ENCODE results near the gene PLGRKT.
A peak's percentile ranks its signal among the peaks of the same experiment; 100 is the strongest.
"Not testable (repeated sequence)": the region's sequence is repeated elsewhere in the genome, so short reads cannot be mapped to it uniquely, and the experiment has no call there.

PLGRKT gene

GRCh38 chr9:5450359-5451091, 12.8 kb upstream of the PLGRKT start, which contains the start of gene CD274:
Gene CD274, plus strand, starts transcription at chr9:5450542. Its CDS starts 5,572 bp downstream, at chr9:5456114.
- DNase-seq, result peak; percentile 87

- no peak for DNase-seq
Observed at GRCh38 chr9:5449521-5450358, 12.0 kb upstream of the PLGRKT start.

- no peak for DNase-seq
Observed at GRCh38 chr9:5448461-5449435, 11.0 kb upstream of the PLGRKT start.

GRCh38 chr9:5448016-5448415, 10.3 kb upstream of the PLGRKT start:
- DNase-seq, result no peak

- DNase-seq, result no peak
Observed at GRCh38 chr9:5447337-5447736, 9.6 kb upstream of the PLGRKT start.

- no peak for DNase-seq
Observed at GRCh38 chr9:5446451-5447236, 8.9 kb upstream of the PLGRKT start.

GRCh38 chr9:5445886-5446285, 8.2 kb upstream of the PLGRKT start:
- no peak for DNase-seq

- not testable (repeated sequence) for DNase-seq
Observed at GRCh38 chr9:5445096-5445495, 7.4 kb upstream of the PLGRKT start.

GRCh38 chr9:5443850-5444249, 6.1 kb upstream of the PLGRKT start:
- DNase-seq, result no peak

- DNase-seq, result peak; percentile 27
Observed at GRCh38 chr9:5442400-5443011, 4.8 kb upstream of the PLGRKT start.

GRCh38 chr9:5441043-5441442, 3.3 kb upstream of the PLGRKT start:
- peak; percentile 15 for DNase-seq

- no peak for DNase-seq
Observed at GRCh38 chr9:5440426-5440825, 2.7 kb upstream of the PLGRKT start.

- peak; percentile 51 for DNase-seq
Observed at GRCh38 chr9:5438301-5439162, 807 bp upstream of the PLGRKT start.

GRCh38 chr9:5436441-5436840, 1.3 kb downstream of the PLGRKT start:
- no peak for DNase-seq

- no peak for DNase-seq
Observed at GRCh38 chr9:5435912-5436311, 1.8 kb downstream of the PLGRKT start.

- not testable (repeated sequence) for DNase-seq
Observed at GRCh38 chr9:5433841-5434810, 3.6 kb downstream of the PLGRKT start.

GRCh38 chr9:5433328-5433727, 4.4 kb downstream of the PLGRKT start:
- not testable (repeated sequence) for DNase-seq

GRCh38 chr9:5432890-5433289, 4.8 kb downstream of the PLGRKT start:
- DNase-seq, result not testable (repeated sequence)

- no peak for DNase-seq
Observed at GRCh38 chr9:5430912-5431311, 6.8 kb downstream of the PLGRKT start.
